Superior temporal gyrus (tissue), 1 donor: ENCODE results near the gene MTMR12.

Source experiments
- DNase-seq: peaks from one replicate; pipeline ENCODE4 v3.0.0-alpha.2; 2016; ENCODE audit errors: extremely low spot score

The MTMR12 gene

GRCh38 chr5:32190095-32190494 is 122.6 kb downstream of the MTMR12 start:
- no peak for DNase-seq

- DNase-seq, result no peak
Measured at GRCh38 chr5:32187675-32188074, 125.1 kb downstream of the MTMR12 start.

GRCh38 chr5:32182463-32183063 is 130.2 kb downstream of the MTMR12 start:
- DNase-seq, result no peak
